ENCODE data around the gene LRP2.

Gene LRP2

DNA sequence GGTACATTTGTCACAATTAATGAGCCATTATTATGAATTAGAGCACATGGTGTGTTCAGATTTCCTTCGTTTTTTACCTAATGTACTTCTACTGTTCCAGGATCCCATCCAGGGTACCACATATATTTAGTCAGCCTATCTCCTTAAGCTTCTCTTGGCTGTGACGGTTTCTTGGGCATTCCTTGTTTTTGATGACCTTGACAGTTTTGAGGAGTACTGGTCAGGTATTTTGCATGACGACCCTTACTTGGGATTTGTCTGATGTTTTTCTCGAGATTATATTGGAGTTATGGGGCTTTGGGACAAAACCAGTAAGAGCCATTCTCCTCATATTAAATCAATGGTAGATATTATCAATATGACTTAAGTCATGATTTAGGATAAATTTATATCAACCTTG, 10.2 kb upstream of the LRP2 start:
- no peaks in the 10 kb centered on the region for H3K36me3 ChIP-seq (ENCODE audit: control insufficient read depth in 1 of 2, insufficient read depth in 2 of 2, low read length in 2 of 2)
- H3K27ac ChIP-seq (ENCODE audit: low read depth, low read length) = no peak overlapping the region
- H3K27me3 ChIP-seq (ENCODE audit: control insufficient read depth in 1 of 2, insufficient read depth in 2 of 2, low read length in 2 of 2) = peaks cover 4 to 9% of the 10 kb centered on the region in 2 donors
- no peaks in the 10 kb centered on the region for H3K9me3 ChIP-seq (ENCODE audit: control insufficient read depth in 1 of 2, low read length in 2 of 2)
- H3K4me3 ChIP-seq (ENCODE audit: low read depth in 1 of 2, low read length in 2 of 2) = no peak overlapping the region
- no peak overlapping the region for H3K9ac ChIP-seq (ENCODE audit: low read depth in 1 of 2, low read length in 2 of 2)
- no peaks in the 10 kb centered on the region for H3K4me1 ChIP-seq (ENCODE audit: control insufficient read depth in 1 of 2, insufficient read depth in 2 of 2, low read length in 2 of 2)

- Histone ChIP-seq H3K4me1 (ENCODE audit: control insufficient read depth in 1 of 2, insufficient read depth in 2 of 2, low read length in 2 of 2) (peaks cover 28 to 38% of the 10 kb centered on the region in 2 donors), H3K27ac (ENCODE audit: low read depth, low read length) (no peak overlapping the region), H3K9ac (ENCODE audit: low read depth in 1 of 2, low read length in 2 of 2) (no peak overlapping the region), H3K27me3 (ENCODE audit: control insufficient read depth in 1 of 2, insufficient read depth in 2 of 2, low read length in 2 of 2) (peaks cover 28 to 36% of the 10 kb centered on the region in 2 donors), H3K4me3 (ENCODE audit: low read depth in 1 of 2, low read length in 2 of 2) (no peak overlapping the region), H3K36me3 (ENCODE audit: control insufficient read depth in 1 of 2, insufficient read depth in 2 of 2, low read length in 2 of 2) (no peaks in the 10 kb centered on the region), H3K9me3 (ENCODE audit: control insufficient read depth in 1 of 2, low read length in 2 of 2) (no peaks in the 10 kb centered on the region)
Measured at GRCh38 chr2:169366066-169366465, 3.7 kb upstream of the LRP2 start.

DNA sequence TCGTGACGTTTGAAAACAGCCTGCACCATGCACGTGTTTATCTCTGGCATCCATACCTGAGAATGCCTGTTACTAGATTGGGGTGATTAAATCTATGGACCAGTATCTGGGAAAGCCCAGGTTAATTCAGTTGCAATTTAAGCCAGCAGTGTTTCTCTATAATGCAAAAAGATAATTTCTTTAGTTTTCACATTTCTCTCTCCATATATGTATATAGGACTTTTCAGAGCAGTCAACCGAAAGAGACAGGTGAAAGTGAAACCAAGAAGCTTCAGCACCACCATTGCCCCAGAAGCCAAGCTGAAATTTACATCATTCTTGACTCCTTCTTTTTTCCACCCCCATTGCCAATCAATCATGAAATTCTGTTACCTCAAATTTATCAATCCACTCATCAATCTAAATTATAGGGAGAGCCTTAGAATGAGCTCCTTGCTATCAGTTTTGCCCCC, 2.7 kb upstream of the LRP2 start:
- Histone ChIP-seq H3K36me3 (ENCODE audit: control insufficient read depth in 1 of 2, insufficient read depth in 2 of 2, low read length in 2 of 2) (no peaks in the 10 kb centered on the region), H3K27ac (ENCODE audit: low read depth, low read length) (no peak overlapping the region), H3K4me1 (ENCODE audit: control insufficient read depth in 1 of 2, insufficient read depth in 2 of 2, low read length in 2 of 2) (peaks cover 31 to 38% of the 10 kb centered on the region in 2 donors), H3K9ac (ENCODE audit: low read depth in 1 of 2, low read length in 2 of 2) (no peak overlapping the region), H3K27me3 (ENCODE audit: control insufficient read depth in 1 of 2, insufficient read depth in 2 of 2, low read length in 2 of 2) (peaks cover 35 to 43% of the 10 kb centered on the region in 2 donors), H3K9me3 (ENCODE audit: control insufficient read depth in 1 of 2, low read length in 2 of 2) (no peaks in the 10 kb centered on the region), H3K4me3 (ENCODE audit: low read depth in 1 of 2, low read length in 2 of 2) (peak overlapping the region; percentile 74 to 85)

- Histone ChIP-seq H3K4me3 (ENCODE audit: low read depth in 1 of 2, low read length in 2 of 2) (peak overlapping the region; percentile 74 to 85), H3K9ac (ENCODE audit: low read depth in 1 of 2, low read length in 2 of 2) (peak overlapping the region in 1 of 2 donors; percentile 4), H3K27me3 (ENCODE audit: control insufficient read depth in 1 of 2, insufficient read depth in 2 of 2, low read length in 2 of 2) (peaks cover 35 to 43% of the 10 kb centered on the region in 2 donors), H3K9me3 (ENCODE audit: control insufficient read depth in 1 of 2, low read length in 2 of 2) (no peaks in the 10 kb centered on the region), H3K27ac (ENCODE audit: low read depth, low read length) (no peak overlapping the region), H3K36me3 (ENCODE audit: control insufficient read depth in 1 of 2, insufficient read depth in 2 of 2, low read length in 2 of 2) (no peaks in the 10 kb centered on the region), H3K4me1 (ENCODE audit: control insufficient read depth in 1 of 2, insufficient read depth in 2 of 2, low read length in 2 of 2) (peaks cover 31 to 38% of the 10 kb centered on the region in 2 donors)
Measured at GRCh38 chr2:169363560-169364150, 1.3 kb upstream of the LRP2 start.

- H3K9me3 ChIP-seq (ENCODE audit: control insufficient read depth in 1 of 2, low read length in 2 of 2) = no peaks in the 10 kb centered on the region
- no peak overlapping the region for H3K9ac ChIP-seq (ENCODE audit: low read depth in 1 of 2, low read length in 2 of 2)
- H3K27me3 ChIP-seq (ENCODE audit: control insufficient read depth in 1 of 2, insufficient read depth in 2 of 2, low read length in 2 of 2) = peaks cover 41 to 45% of the 10 kb centered on the region in 2 donors
- no peak overlapping the region for H3K27ac ChIP-seq (ENCODE audit: low read depth, low read length)
- H3K36me3 ChIP-seq (ENCODE audit: control insufficient read depth in 1 of 2, insufficient read depth in 2 of 2, low read length in 2 of 2) = no peaks in the 10 kb centered on the region
- H3K4me3 ChIP-seq (ENCODE audit: low read depth in 1 of 2, low read length in 2 of 2) = peak overlapping the region; percentile 74 to 85
- H3K4me1 ChIP-seq (ENCODE audit: control insufficient read depth in 1 of 2, insufficient read depth in 2 of 2, low read length in 2 of 2) = peaks cover 31 to 38% of the 10 kb centered on the region in 2 donors
Measured at GRCh38 chr2:169362894-169363559, 693 bp upstream of the LRP2 start.

DNA sequence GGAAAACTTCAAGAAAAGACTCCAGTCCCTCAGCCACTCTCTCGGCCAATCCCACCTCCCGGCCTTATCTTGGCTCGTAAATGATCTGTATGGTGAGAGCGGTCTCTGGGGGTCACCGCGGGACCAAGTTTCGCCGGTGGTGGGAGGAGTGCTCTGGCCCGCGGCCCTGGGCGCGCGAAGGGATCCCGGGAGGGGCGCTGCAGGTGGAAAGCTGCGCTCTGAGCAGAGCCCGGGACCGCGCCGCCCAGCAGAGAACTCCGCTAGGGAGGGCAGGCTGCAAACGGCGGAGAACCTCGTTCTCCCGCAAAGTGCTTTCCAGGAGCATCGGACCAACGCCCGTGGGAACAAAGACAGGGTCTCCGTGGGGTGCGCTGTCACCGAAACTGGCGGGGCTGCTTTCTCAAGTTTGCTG, 622 bp downstream of the LRP2 start:
- H3K27me3 ChIP-seq (ENCODE audit: control insufficient read depth in 1 of 2, insufficient read depth in 2 of 2, low read length in 2 of 2) = peaks cover 44 to 48% of the 10 kb centered on the region in 2 donors
- no peak overlapping the region for H3K27ac ChIP-seq (ENCODE audit: low read depth, low read length)
- no peaks in the 10 kb centered on the region for H3K9me3 ChIP-seq (ENCODE audit: control insufficient read depth in 1 of 2, low read length in 2 of 2)
- H3K36me3 ChIP-seq (ENCODE audit: control insufficient read depth in 1 of 2, insufficient read depth in 2 of 2, low read length in 2 of 2) = no peaks in the 10 kb centered on the region
- peaks cover 31 to 38% of the 10 kb centered on the region in 2 donors for H3K4me1 ChIP-seq (ENCODE audit: control insufficient read depth in 1 of 2, insufficient read depth in 2 of 2, low read length in 2 of 2)
- no peak overlapping the region for H3K9ac ChIP-seq (ENCODE audit: low read depth in 1 of 2, low read length in 2 of 2)
- peak overlapping the region; percentile 74 to 85 for H3K4me3 ChIP-seq (ENCODE audit: low read depth in 1 of 2, low read length in 2 of 2)

DNA sequence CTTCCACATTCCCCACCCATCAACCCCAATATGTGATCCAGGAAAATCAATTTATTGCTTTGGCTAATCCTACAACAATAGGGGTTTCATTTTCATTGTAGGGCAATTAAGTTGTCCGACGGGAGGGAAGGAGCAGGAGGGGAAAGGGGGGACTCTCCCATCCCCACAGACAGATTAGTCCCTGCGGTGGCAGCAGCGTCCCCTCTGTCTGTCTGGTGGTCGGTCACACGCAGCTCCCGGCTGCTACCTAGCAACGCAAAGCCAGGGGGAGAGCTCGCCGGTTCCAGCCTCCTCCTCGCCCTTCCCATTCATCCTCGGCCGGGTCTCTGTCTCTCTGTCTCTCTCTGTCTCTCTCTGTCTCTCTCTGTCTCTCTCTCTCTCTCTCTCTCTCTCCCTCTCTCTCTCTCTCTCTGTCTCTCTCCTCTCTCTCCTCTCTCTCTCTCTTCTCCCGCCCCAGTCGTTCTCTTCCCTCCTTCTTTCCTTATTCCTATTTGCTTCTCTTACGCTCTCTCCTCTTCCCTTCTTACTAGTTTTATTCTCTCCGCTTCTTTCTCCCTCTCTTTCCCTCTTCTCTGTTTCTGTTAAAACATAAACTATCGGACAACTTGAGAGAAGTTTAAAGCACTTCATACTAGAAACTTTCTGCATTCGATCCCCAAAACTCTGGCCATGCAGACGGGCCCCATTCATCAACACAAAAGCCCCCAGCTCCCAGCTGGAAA, 1.2 kb downstream of the LRP2 start:
- H3K4me1 ChIP-seq (ENCODE audit: control insufficient read depth in 1 of 2, insufficient read depth in 2 of 2, low read length in 2 of 2) = peaks cover 31 to 38% of the 10 kb centered on the region in 2 donors
- H3K9ac ChIP-seq (ENCODE audit: low read depth in 1 of 2, low read length in 2 of 2) = no peak overlapping the region
- H3K36me3 ChIP-seq (ENCODE audit: control insufficient read depth in 1 of 2, insufficient read depth in 2 of 2, low read length in 2 of 2) = no peaks in the 10 kb centered on the region
- H3K27ac ChIP-seq (ENCODE audit: low read depth, low read length) = no peak overlapping the region
- H3K9me3 ChIP-seq (ENCODE audit: control insufficient read depth in 1 of 2, low read length in 2 of 2) = no peaks in the 10 kb centered on the region
- H3K27me3 ChIP-seq (ENCODE audit: control insufficient read depth in 1 of 2, insufficient read depth in 2 of 2, low read length in 2 of 2) = peaks cover 44 to 48% of the 10 kb centered on the region in 2 donors
- H3K4me3 ChIP-seq (ENCODE audit: low read depth in 1 of 2, low read length in 2 of 2) = peak overlapping the region; percentile 74 to 85

DNA sequence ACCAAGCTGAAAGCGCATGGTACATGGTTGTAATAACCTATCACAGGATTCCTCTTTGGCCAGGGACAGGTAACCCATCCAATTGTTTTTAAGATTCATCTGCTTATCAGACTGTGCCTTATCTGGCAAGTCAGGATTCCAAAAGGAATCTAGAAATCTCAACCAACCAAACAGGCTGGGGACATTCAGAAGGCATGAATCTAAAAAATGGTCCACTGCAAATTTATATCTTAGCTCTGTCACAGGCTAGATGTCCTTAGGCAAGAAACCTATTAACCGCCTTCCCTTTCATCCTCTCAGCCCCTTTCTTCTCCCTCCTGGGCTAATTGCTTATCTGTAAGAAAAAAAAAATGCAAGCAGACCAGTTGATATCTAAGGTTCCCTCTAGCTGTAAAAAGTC, 4.3 kb downstream of the LRP2 start:
- Histone ChIP-seq H3K9ac (ENCODE audit: low read depth in 1 of 2, low read length in 2 of 2) (no peak overlapping the region), H3K36me3 (ENCODE audit: control insufficient read depth in 1 of 2, insufficient read depth in 2 of 2, low read length in 2 of 2) (no peaks in the 10 kb centered on the region), H3K4me1 (ENCODE audit: control insufficient read depth in 1 of 2, insufficient read depth in 2 of 2, low read length in 2 of 2) (peaks cover 18 to 19% of the 10 kb centered on the region in 2 donors), H3K27ac (ENCODE audit: low read depth, low read length) (no peak overlapping the region), H3K4me3 (ENCODE audit: low read depth in 1 of 2, low read length in 2 of 2) (no peak overlapping the region), H3K27me3 (ENCODE audit: control insufficient read depth in 1 of 2, insufficient read depth in 2 of 2, low read length in 2 of 2) (peaks cover 31 to 32% of the 10 kb centered on the region in 2 donors), H3K9me3 (ENCODE audit: control insufficient read depth in 1 of 2, low read length in 2 of 2) (no peaks in the 10 kb centered on the region)

DNA sequence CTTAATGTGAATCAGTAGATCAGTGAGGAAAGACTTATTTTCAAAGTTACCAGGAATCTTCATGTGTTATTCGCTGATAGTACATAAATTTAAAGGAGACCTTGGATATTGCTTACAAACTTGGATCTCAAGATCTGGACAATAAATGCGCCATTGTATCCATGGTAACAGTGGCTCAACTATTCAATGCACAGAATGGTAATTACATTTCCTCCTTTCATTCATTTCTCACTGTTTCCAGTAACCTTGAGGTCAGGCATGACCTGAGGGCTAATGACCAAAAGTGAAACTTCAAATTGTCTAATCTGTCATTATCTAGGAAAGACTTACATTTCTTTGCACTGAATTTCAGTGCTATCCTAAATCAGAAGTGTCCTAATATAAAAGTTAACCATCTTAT, 8.1 kb downstream of the LRP2 start:
- no peak overlapping the region for H3K9ac ChIP-seq (ENCODE audit: low read depth in 1 of 2, low read length in 2 of 2)
- peaks cover 5 to 8% of the 10 kb centered on the region in 2 donors for H3K27me3 ChIP-seq (ENCODE audit: control insufficient read depth in 1 of 2, insufficient read depth in 2 of 2, low read length in 2 of 2)
- H3K4me1 ChIP-seq (ENCODE audit: control insufficient read depth in 1 of 2, insufficient read depth in 2 of 2, low read length in 2 of 2) = no peaks in the 10 kb centered on the region
- no peaks in the 10 kb centered on the region for H3K9me3 ChIP-seq (ENCODE audit: control insufficient read depth in 1 of 2, low read length in 2 of 2)
- no peaks in the 10 kb centered on the region for H3K36me3 ChIP-seq (ENCODE audit: control insufficient read depth in 1 of 2, insufficient read depth in 2 of 2, low read length in 2 of 2)
- no peak overlapping the region for H3K4me3 ChIP-seq (ENCODE audit: low read depth in 1 of 2, low read length in 2 of 2)
- H3K27ac ChIP-seq (ENCODE audit: low read depth, low read length) = no peak overlapping the region

DNA sequence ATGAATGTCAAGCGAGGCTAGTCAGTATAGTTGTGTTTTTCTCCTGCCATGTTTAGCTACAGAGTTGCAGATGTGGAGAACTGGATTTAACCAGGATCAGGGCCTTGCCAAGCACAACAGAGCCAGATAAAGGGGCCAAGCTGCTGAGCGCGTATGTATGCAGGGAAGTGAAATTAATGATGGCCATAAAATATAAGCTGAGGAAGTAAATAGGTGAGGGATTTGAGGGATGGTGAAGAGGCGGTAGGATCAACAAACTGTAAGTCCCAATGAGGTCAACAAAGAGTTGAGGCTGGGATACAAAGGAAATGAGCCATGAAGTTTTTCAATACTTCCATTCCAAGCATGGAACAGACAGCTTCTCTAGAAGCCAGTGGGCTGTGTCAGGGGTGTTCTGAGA, 10.6 kb downstream of the LRP2 start:
- Histone ChIP-seq H3K4me1 (ENCODE audit: control insufficient read depth in 1 of 2, insufficient read depth in 2 of 2, low read length in 2 of 2) (no peaks in the 10 kb centered on the region), H3K27me3 (ENCODE audit: control insufficient read depth in 1 of 2, insufficient read depth in 2 of 2, low read length in 2 of 2) (no peaks in the 10 kb centered on the region), H3K9ac (ENCODE audit: low read depth in 1 of 2, low read length in 2 of 2) (no peak overlapping the region), H3K27ac (ENCODE audit: low read depth, low read length) (no peak overlapping the region), H3K9me3 (ENCODE audit: control insufficient read depth in 1 of 2, low read length in 2 of 2) (no peaks in the 10 kb centered on the region), H3K36me3 (ENCODE audit: control insufficient read depth in 1 of 2, insufficient read depth in 2 of 2, low read length in 2 of 2) (no peaks in the 10 kb centered on the region), H3K4me3 (ENCODE audit: low read depth in 1 of 2, low read length in 2 of 2) (no peak overlapping the region)
